Stomach (tissue), 4 donors: ENCODE measurements around the gene CARMIL1.

Experiments
- POLR2AphosphoS5 ChIP-seq, 3 donors: sonication (generic); formaldehyde crosslinking; IDR thresholded peaks; one replicate each; pipeline ENCODE4 v1.6.1; 2016; ENCODE audit warnings: antibody characterized with exemption in 3 of 3
- TF ChIP-seq, protein P1 (sequence below), 7 experiments: fragments of 450-650 bp in 4 of 7; fragments of 200-600 bp in 3 of 7; sonication (generic) in 3 of 7; IDR thresholded peaks; one replicate each; pipeline ENCODE4 v1.5.1; 2016 to 2019; ENCODE audit warnings: antibody characterized with exemption in 7 of 7, control low read depth in 2 of 7, mild to moderate bottlenecking in 1 of 7

DNA sequence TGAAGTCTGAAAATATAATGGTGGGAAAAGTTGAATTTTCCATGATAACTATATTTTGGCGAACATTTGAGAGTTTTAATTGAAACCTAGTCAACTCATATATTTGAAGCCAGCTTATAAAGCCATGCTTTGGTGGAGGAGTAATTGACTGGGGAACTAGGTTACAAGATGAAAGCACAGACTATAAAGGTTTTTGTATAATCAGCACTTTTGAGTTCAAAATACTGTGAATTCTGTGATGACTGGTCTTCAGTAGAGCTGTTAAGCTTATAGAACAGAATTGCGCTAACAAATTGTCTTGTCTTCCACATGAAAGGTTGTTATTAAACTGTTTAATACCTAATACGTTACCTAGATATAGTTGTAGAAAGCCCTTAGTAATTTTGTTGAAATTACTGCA, 213.8 kb downstream of the CARMIL1 start:
- TF ChIP-seq, protein P1, sequence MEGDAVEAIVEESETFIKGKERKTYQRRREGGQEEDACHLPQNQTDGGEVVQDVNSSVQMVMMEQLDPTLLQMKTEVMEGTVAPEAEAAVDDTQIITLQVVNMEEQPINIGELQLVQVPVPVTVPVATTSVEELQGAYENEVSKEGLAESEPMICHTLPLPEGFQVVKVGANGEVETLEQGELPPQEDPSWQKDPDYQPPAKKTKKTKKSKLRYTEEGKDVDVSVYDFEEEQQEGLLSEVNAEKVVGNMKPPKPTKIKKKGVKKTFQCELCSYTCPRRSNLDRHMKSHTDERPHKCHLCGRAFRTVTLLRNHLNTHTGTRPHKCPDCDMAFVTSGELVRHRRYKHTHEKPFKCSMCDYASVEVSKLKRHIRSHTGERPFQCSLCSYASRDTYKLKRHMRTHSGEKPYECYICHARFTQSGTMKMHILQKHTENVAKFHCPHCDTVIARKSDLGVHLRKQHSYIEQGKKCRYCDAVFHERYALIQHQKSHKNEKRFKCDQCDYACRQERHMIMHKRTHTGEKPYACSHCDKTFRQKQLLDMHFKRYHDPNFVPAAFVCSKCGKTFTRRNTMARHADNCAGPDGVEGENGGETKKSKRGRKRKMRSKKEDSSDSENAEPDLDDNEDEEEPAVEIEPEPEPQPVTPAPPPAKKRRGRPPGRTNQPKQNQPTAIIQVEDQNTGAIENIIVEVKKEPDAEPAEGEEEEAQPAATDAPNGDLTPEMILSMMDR (IDR thresholded peaks at IDR 0.05) = no peak
- TF ChIP-seq POLR2AphosphoS5 (IDR thresholded peaks at IDR 0.05) = no peak
